ELF-1 (cell line): ENCODE data around the gene CCT6A.
A peak's percentile ranks its signal among the peaks of the same experiment; 100 is the strongest.
"Not testable (repeated sequence)": the region's sequence is repeated elsewhere in the genome, so short reads cannot be mapped to it uniquely, and the experiment has no call there.

Source experiments
- DNase-seq: peaks from one replicate; pipeline ENCODE4 v3.0.0-alpha.2; 2016; ENCODE audit warnings: low read depth, low spot score

Gene CCT6A

GRCh38 chr7:56099653-56100052, 48.1 kb downstream of the CCT6A start:
- no peak for DNase-seq

GRCh38 chr7:56104138-56104537, 52.6 kb downstream of the CCT6A start:
- DNase-seq = not testable (repeated sequence)

GRCh38 chr7:56105508-56105907, 53.9 kb downstream of the CCT6A start:
- DNase-seq = peak; percentile 18

- peak; percentile 99 for DNase-seq
Measured at GRCh38 chr7:56106108-56107073, 54.8 kb downstream of the CCT6A start, which contains the start of gene CHCHD2. Gene CHCHD2 (minus strand): TSS chr7:56106476. CDS start chr7:56106413, 63 bp downstream.

- no peak for DNase-seq
Measured at GRCh38 chr7:56107954-56108258, 56.3 kb downstream of the CCT6A start.

GRCh38 chr7:56110611-56111010, 59.0 kb downstream of the CCT6A start:
- no peak for DNase-seq

- not testable (repeated sequence) for DNase-seq
Measured at GRCh38 chr7:56112244-56112643, 60.7 kb downstream of the CCT6A start.
